ENCODE measurements around the gene PIEZO2.
"Not testable (repeated sequence)": the region's sequence is repeated elsewhere in the genome, so short reads cannot be mapped to it uniquely, and the experiment has no call there.

The PIEZO2 gene

DNA sequence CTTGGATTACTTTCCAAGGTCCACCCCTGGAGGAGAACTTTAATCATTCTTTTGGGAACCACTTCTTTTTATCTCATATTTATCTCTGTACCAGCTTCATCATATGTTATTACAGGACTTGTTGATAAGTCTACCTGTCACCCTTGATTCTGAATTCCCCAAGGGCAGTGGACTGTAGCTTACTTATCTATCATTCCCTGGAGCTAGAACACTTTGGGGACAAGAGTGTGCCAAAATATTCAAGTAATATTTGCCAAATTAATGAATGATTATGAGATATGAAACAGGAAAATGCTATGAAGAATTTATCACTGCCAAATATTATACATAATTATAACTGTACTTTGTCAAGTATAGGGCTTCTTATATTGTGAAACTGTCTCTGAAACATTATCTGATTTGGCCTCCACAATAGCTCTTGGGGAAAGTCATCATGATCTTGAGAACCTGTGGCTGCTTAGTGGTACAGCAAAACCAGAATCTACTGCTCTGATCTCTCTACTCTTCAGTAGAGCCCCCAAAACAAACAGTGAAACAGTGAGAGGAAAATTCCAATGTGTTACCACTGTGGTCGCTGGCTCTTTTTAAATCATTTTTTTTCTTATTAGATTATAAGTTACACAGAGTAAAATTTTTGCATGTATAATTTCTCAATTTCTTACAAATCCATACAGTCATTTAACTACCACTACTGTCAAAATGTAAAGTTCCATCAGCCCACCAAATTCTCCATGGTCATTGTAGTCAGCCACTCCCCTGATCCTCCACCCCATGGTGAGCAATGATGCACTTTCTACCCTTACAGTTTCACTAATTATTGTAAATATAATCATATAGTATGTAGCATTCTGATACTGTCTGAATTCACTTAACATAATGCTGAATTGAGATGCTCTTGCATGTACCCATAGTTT lies 197.5 kb downstream of the PIEZO2 start:
- DNase-seq: no peak

DNA sequence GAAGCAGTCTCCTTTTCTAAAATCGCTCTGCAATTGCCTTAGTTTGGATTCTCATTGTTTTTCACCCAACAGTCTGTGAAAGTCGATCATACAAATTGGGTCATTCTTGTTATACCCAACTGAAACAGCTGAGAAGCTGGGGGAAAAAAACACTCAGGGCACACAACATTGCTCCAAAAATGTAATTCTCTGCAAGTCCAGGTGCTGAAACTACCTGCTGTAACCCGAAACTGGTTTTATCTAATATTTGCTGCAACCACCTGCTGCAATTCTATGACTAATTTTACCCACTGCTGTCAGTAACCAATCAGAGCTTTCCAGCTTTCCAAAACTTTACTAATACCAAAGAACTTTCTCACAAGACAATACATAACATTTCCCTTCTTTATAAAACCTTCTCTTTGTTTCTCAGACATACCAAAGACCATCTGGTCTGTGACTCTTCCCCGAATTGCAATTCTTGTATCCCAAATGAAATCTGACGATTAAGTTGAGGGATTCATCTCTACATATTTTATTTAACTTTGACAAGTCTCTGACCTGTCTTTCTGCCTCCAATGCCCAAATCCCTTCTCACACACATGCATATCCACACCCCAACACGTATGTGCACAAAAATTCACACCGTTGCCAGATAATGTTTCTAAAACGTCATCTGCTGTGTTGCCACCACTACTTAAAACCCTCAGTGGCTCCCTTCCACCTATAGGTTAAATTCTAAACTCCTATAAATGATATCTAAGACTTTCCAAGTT lies 198.3 kb downstream of the PIEZO2 start:
- no peak for DNase-seq

GRCh38 chr18:10950080-10950875 lies 199.1 kb downstream of the PIEZO2 start:
- DNase-seq: no peak

GRCh38 chr18:10949655-10950054 lies 199.7 kb downstream of the PIEZO2 start:
- DNase-seq: no peak

GRCh38 chr18:10948421-10948820 lies 200.9 kb downstream of the PIEZO2 start:
- DNase-seq: no peak

DNA sequence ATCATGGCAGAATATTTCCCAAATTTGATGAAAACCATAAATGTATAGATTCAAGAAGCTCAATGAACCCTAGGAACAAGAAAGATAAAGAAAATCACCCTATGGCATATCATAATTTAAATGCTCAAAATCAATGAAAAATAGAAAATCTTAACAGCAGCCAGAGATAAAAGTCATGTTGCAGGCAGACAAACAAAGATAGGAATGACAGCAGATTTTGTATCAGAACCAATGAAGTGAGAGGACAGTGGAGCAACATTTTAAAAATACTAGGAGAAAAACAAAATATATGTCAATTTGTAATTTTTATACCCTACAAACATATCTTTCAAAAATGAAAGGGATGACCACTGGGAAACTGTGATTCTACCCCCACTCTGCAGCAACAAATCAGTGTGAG lies 203.3 kb downstream of the PIEZO2 start:
- no peak for DNase-seq

DNA sequence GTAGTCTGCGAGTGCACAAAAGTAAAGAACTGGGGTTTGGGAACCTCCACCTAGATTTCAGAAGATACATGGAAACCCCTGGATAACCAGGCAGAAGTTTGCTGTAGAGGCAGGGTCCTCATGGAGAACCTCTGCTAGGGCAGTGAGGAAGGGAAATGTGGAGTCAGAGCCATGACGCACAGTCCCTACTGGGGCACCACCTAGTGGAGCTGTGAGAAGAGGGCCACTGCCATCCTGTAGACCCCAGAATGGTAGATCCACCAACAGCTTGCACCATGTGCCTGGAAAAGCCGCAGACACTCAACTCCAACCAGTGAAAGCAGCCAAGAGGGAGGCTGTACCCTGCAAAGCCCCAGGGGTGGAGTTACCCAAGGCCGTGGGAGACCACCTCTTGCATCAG lies 206.4 kb downstream of the PIEZO2 start:
- no peak for DNase-seq

DNA sequence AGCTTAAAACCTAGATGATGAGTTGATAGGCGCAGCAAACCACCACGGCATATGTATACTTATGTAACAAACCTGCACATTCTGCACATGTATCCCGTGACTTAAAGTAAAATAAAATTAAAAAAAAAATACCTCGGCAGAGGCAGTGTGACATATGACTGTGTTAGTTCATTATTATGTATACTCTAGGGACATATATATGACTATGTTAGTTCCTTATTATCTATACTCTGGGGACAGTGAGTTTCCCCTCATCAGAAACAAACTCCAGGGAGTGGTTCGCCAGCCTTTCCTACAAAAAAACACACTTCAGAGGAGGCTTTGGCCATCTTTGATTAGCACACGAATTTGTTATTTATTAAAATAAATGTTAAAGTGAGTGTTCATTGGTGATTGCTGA lies 209.5 kb downstream of the PIEZO2 start:
- DNase-seq: no peak

DNA sequence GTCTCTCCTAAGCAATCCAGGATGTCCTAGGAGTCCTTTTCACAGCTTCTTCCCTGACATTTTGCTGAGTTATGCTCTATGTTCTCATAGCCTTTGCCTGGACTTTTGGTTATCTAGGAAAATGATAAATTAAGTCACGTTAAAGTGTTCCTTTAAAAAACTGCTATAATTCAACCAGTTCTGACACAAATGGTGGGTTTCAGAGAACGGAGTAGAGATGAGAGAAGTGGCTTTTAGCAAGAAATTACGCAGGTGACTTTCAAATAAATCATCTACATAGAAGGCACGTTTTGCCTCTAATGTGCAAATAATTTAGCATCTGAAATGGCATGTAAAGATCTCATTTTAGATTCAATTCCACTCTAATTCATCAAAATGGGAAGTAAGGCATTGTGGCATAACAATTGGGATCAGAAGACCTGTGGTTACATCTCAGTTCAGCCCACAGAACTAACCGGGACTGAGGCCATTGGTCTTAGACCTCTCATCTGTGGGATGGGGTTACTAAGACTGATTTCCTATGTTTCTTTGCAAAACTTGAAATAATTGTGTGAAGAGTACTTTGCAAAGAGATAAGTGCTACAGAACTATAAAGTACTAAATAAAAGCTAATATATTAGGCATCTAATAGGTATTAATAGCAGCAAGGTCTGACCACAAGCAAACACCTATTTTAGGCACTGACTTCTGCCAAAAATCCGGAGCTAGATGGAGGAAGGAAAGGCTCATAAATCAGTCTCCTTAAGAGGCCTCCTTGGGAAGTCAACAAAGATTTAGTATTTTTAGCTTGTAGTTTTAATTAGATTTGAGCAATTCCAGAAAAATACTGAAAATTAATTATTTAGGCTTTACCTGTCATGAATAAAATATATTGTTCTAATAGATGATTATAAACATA lies 211.4 kb downstream of the PIEZO2 start:
- DNase-seq: no peak

DNA sequence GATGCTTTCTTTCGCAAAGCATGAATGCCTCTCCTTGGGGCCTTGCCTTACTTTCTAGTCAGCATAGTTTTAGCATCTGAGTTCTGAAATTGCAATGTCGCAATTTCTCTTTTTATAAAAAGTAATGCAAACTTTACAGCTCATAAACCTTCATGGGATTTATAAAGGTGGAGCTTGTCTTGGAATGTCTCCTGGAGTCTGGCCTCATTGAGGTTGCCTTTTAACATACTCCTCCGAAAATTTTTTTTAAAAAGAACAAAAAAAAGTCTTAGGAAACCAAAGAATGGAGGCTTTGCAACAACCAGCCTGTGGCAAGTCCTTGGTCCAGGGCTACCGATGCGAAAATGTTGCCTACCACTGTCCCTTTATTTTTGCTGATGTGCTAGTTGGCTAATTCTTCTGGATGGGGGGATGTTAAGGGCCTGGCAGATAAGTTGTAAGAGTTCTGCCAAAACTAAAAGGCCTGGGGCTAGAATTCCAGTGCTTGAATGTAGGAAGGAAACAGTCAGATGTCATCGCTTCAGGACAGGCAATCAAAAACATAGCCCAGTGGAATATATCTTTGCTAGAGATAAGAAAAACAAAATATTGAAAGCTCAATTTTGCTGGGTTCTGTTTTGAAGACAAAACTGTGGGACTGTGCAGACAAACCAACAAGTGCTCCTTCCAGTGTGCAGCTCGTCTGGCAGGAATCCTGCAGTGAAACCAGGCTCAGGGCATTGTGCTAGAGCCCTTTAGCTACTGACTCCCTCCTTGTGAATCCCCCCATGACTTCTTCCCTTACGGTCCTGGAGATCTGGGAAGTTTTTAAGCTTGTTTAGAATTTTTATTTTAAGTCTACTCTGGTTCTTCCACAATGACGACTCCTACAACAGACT lies 213.0 kb downstream of the PIEZO2 start:
- no peak for DNase-seq

DNA sequence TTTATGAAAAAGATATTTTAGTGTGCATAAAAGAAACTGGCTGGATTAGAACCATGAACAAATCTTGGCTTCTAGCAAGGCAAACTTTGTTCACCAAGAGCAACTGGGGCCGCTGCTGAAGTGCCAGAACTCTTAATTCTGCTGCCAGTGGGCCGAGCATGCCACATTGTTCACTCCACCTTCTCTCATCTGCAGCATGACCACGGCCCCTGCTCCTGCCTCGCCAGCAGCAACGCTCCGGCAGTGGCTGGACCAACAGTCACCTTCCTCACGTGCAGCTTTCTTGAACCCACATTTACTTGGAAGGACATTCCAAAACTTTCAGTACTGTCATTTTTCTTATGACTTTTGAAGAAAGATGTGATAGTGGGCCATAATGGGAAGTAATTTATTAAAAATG lies 213.8 kb downstream of the PIEZO2 start:
- DNase-seq: no peak

DNA sequence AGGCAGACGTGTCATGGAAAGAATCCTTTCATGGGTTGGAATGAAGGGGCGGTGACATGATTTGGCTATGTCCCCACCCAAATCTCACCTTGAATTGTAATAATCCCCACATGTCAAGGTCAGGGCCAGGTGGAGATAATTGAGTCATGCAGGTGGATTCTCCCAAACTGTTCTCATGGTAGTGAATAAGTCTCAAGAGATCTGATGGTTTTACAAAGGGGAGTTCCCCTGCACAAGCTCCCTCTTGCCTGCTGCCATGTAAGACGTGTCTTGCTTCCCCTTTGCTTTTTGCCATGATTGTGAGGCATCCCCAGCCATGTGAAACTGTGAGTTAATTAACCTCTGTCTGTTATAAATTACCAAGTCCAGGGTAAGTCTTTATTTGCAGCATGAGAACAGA lies 215.7 kb downstream of the PIEZO2 start:
- DNase-seq: not testable (repeated sequence)

DNA sequence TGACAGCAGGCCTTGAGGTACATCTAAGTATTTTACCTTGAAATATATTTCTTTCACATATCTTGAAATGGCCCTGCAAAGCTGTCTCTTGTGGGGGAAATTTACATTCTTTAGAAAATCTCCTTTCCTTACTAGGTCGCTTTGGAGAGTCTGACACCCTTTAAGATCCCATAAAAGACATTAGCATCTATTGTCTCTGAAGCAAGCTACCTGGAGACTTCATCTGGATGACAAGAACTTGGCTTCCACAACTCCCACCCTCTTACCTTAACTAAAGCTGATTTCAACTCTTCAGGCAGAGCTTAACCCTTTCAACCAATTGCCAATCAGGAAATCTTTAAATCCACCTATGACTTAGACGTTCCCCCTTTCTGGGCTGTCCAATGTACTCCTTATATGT lies 219.3 kb downstream of the PIEZO2 start:
- DNase-seq: no peak

DNA sequence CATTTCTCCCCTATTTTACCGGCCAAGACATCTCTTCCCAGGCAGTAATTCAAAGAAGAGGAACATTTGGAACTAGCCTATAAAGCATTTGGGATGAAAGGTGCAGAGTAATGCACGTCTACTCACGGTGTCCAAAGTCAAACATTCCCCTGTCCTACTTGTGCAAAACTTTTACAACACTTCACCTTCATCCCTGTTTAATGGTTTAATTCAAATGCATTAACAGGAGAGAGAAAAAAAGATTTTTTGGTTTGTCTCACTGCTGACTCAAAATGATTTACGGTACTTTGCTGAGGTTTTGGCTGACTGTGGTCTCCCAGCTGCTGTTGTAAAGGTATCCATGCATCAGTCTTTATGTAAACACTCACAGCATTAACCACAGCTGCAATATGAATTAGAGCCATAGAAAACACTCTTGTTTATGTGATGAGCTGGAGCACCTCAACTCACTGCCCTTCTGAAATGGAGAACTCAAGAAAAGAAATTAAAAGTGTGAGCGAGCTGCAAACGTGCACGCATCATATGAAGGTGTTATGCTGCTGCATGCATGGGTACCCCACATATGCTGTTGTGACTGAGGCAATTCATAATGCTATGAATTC lies 220.5 kb downstream of the PIEZO2 start:
- no peak for DNase-seq

DNA sequence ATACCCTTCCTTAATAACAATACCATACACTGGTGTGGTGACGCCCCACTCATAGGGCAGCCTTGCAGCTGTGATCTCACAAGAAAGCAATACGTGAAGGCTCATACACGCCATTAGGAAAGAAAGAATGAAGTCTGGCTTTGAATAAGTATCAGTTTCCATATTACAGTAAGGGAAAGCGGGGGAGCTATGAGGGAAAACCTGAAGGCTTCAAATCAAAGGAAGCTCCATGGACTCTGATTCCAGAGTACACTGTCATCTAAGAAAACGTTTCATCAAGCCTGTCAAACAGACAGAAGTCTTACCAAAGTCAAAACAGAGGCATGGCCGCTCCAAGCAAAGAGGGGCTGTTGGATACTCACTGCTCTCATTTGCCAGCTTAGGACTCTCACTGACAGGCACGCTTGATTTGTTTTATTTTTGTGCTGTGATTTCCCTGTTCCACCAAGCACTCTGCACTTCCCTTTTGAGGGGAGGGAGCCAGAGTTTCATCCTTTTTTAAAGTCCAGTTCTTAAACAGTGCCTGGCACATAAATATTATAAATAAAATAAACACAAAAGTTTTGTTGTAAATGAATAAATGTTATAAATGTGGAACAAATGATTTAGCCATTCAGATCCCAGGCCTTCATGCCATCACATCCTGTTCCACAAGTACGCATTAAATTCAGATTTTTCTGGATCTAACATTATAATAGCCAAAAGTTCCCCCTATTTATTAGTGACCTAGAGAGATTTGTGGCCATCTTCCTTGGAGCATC lies 221.2 kb downstream of the PIEZO2 start:
- DNase-seq: no peak

GRCh38 chr18:10927286-10927992 lies 221.9 kb downstream of the PIEZO2 start:
- no peak for DNase-seq

DNA sequence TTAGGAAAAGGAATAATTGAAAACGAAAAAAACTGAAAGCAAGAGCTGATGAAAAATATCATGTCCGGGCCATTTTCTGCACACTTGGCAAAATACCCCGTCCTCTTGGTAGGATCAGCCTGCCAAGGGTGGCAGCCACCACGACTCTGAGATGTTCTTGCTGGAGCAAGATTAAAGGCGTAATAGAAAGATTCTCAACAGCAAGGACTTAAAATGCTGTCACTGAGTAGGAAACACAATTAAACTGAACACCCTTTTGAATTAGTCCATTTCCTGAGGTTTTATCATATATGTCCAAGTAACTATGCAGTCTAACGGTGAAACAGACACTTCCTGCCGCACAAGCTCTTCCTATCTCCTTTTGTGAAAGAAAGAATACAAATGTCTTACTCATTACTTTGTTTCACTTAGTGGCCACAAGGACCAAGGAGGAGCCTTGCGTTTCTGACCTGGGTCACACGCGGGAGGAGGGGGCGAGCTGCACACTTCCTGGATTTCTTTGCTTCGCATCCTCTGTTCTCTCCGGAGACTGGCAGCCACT lies 222.7 kb downstream of the PIEZO2 start:
- no peak for DNase-seq

GRCh38 chr18:10924290-10924689 lies 225.1 kb downstream of the PIEZO2 start:
- no peak for DNase-seq

GRCh38 chr18:10923551-10924070 lies 225.8 kb downstream of the PIEZO2 start:
- no peak for DNase-seq
